Immature natural killer cell (primary cell): ENCODE measurements around the gene STUM. TPM values are rescaled to one million over a fixed set of nuclear protein-coding genes. Genes with fewer than 3 reads are reported as not detected.
A peak's percentile ranks its signal among the peaks of the same experiment; 100 is the strongest.
"Not testable (repeated sequence)": the region's sequence is repeated elsewhere in the genome, so short reads cannot be mapped to it uniquely, and the experiment has no call there.

ENCODE experiments used
- DNase-seq, 3 donors: peaks; one replicate each; pipeline ENCODE4 v3.0.0; 2022; ENCODE audit warnings: mixed read lengths in 1 of 3
- H3K27ac Mint-ChIP-seq, 6 donors: one replicate each; pipeline ENCODE4 v1.8.0; 2020; ENCODE audit warnings: mixed read lengths in 6 of 6, mild to moderate bottlenecking in 5 of 6, inconsistent platforms in 4 of 6, moderate library complexity in 3 of 6
- H3K27me3 Mint-ChIP-seq, 3 donors: one replicate each; pipeline ENCODE4 v1.8.0; 2020 to 2021; ENCODE audit warnings: low read depth in 3 of 3, mild to moderate bottlenecking in 3 of 3, mixed read lengths in 3 of 3, moderate library complexity in 3 of 3, inconsistent platforms in 1 of 3
- H3K36me3 Mint-ChIP-seq, 3 donors: one replicate each; pipeline ENCODE4 v1.8.0; 2020; ENCODE audit warnings: mixed read lengths in 3 of 3, inconsistent platforms in 2 of 3, mild to moderate bottlenecking in 2 of 3
- H3K4me1 Mint-ChIP-seq, 2 donors: one replicate each; pipeline ENCODE4 v1.8.0; 2020; ENCODE audit warnings: inconsistent platforms in 2 of 2, mild to moderate bottlenecking in 2 of 2, mixed read lengths in 2 of 2, moderate library complexity in 1 of 2
- H3K4me3 Mint-ChIP-seq, 5 donors: one replicate each; pipeline ENCODE4 v1.8.0; 2020; ENCODE audit warnings: mild to moderate bottlenecking in 5 of 5, mixed read lengths in 5 of 5, inconsistent platforms in 3 of 5, moderate library complexity in 3 of 5
- H3K9me3 Mint-ChIP-seq, 6 donors: one replicate each; pipeline ENCODE4 v1.8.0; 2020; ENCODE audit warnings: mild to moderate bottlenecking in 6 of 6, mixed read lengths in 6 of 6, inconsistent platforms in 4 of 6, moderate library complexity in 3 of 6
- polyA plus RNA-seq, 3 donors: library from polyadenylated mRNA; unstranded; fragments of 300-500 nt; fragmentation: Illumina TruSeq; gene quantifications; one replicate each; pipeline ENCODE4 v1.2.3, GENCODE V29; 2021

The STUM gene
- polyA plus RNA-seq: not detected

- Mint-ChIP-seq H3K9me3 (peaks cover 0 to 4% (median 0%) of the 10 kb centered on the region in 6 donors), H3K27ac (no peak within 1 kb of the TSS), H3K27me3 (peaks cover 17 to 28% (median 22%) of the 10 kb centered on the region in 3 donors), H3K36me3 (peaks cover 0 to 4% (median 0%) of the 10 kb centered on the region in 3 donors), H3K4me1 (peaks cover 13 to 15% of the 10 kb centered on the region in 2 donors), H3K4me3 (peak within 1 kb of the TSS; percentile 50 to 72 (median 68))
- peak in 1 of 3 donors; percentile 19 for DNase-seq
Observed at GRCh38 chr1:226548256-226549093, at the start of gene STUM. Gene STUM, plus strand, starts transcription at chr1:226548764. Its CDS starts 141 bp downstream, at chr1:226548905.

- DNase-seq, H3K27me3 Mint-ChIP-seq, H3K9me3 Mint-ChIP-seq, H3K36me3 Mint-ChIP-seq, H3K4me3 Mint-ChIP-seq, H3K27ac Mint-ChIP-seq, H3K4me1 Mint-ChIP-seq: not testable (repeated sequence)
Observed at GRCh38 chr1:226499699-226500098, 48.9 kb upstream of the STUM start.

GRCh38 chr1:226506021-226506420 is 42.5 kb upstream of the STUM start:
- Mint-ChIP-seq H3K4me3 (no peak overlapping the region), H3K9me3 (no peaks in the 10 kb centered on the region), H3K27ac (no peak overlapping the region), H3K4me1 (no peaks in the 10 kb centered on the region), H3K36me3 (peaks cover 0 to 3% (median 0%) of the 10 kb centered on the region in 3 donors), H3K27me3 (peaks cover 2 to 7% (median 7%) of the 10 kb centered on the region in 3 donors)
- no peak for DNase-seq

- Mint-ChIP-seq H3K4me1 (no peaks in the 10 kb centered on the region), H3K4me3 (no peak overlapping the region), H3K9me3 (no peaks in the 10 kb centered on the region), H3K36me3 (peaks cover 0 to 3% (median 0%) of the 10 kb centered on the region in 3 donors), H3K27ac (no peak overlapping the region), H3K27me3 (peaks cover 2 to 7% (median 7%) of the 10 kb centered on the region in 3 donors)
- no peak for DNase-seq
Observed at GRCh38 chr1:226506921-226507320, 41.6 kb upstream of the STUM start.

- Mint-ChIP-seq H3K27ac (no peak overlapping the region), H3K4me3 (no peak overlapping the region), H3K27me3 (peaks cover 3 to 6% (median 4%) of the 10 kb centered on the region in 3 donors), H3K9me3 (no peaks in the 10 kb centered on the region), H3K36me3 (peaks cover 0 to 3% (median 0%) of the 10 kb centered on the region in 3 donors), H3K4me1 (no peaks in the 10 kb centered on the region)
- DNase-seq: no peak
Observed at GRCh38 chr1:226510453-226510852, 38.1 kb upstream of the STUM start.

GRCh38 chr1:226511296-226511695 is 37.3 kb upstream of the STUM start:
- H3K9me3 Mint-ChIP-seq: no peaks in the 10 kb centered on the region
- H3K4me1 Mint-ChIP-seq: no peaks in the 10 kb centered on the region
- H3K27me3 Mint-ChIP-seq: peaks cover 1 to 6% (median 4%) of the 10 kb centered on the region in 3 donors
- peaks cover 0 to 3% (median 0%) of the 10 kb centered on the region in 3 donors for H3K36me3 Mint-ChIP-seq
- H3K4me3 Mint-ChIP-seq: no peak overlapping the region
- DNase-seq: no peak
- no peak overlapping the region for H3K27ac Mint-ChIP-seq

GRCh38 chr1:226512076-226512728 is 36.4 kb upstream of the STUM start:
- peaks cover 0 to 3% (median 0%) of the 10 kb centered on the region in 3 donors for H3K36me3 Mint-ChIP-seq
- H3K27ac Mint-ChIP-seq: no peak overlapping the region
- no peak overlapping the region for H3K4me3 Mint-ChIP-seq
- H3K9me3 Mint-ChIP-seq: no peaks in the 10 kb centered on the region
- no peaks in the 10 kb centered on the region for H3K4me1 Mint-ChIP-seq
- peaks cover 1 to 6% (median 2%) of the 10 kb centered on the region in 3 donors for H3K27me3 Mint-ChIP-seq
- DNase-seq: no peak

- no peak for DNase-seq
- no peaks in the 10 kb centered on the region for H3K36me3 Mint-ChIP-seq
- no peak overlapping the region for H3K4me3 Mint-ChIP-seq
- peaks cover 7 to 14% (median 11%) of the 10 kb centered on the region in 3 donors for H3K27me3 Mint-ChIP-seq
- H3K9me3 Mint-ChIP-seq: no peaks in the 10 kb centered on the region
- H3K27ac Mint-ChIP-seq: no peak overlapping the region
- H3K4me1 Mint-ChIP-seq: no peaks in the 10 kb centered on the region
Observed at GRCh38 chr1:226518375-226518774, 30.2 kb upstream of the STUM start.

- Mint-ChIP-seq H3K27me3 (peaks cover 5 to 13% (median 12%) of the 10 kb centered on the region in 3 donors), H3K4me1 (no peaks in the 10 kb centered on the region), H3K9me3 (no peaks in the 10 kb centered on the region), H3K27ac (no peak overlapping the region), H3K4me3 (no peak overlapping the region), H3K36me3 (no peaks in the 10 kb centered on the region)
- DNase-seq: no peak
Observed at GRCh38 chr1:226519135-226519534, 29.4 kb upstream of the STUM start.

- Mint-ChIP-seq H3K4me1 (no peaks in the 10 kb centered on the region), H3K27ac (no peak overlapping the region), H3K9me3 (no peaks in the 10 kb centered on the region), H3K27me3 (peaks cover 5 to 13% (median 12%) of the 10 kb centered on the region in 3 donors), H3K36me3 (no peaks in the 10 kb centered on the region), H3K4me3 (no peak overlapping the region)
- no peak for DNase-seq
Observed at GRCh38 chr1:226519716-226520598, 28.6 kb upstream of the STUM start.

GRCh38 chr1:226520640-226521355 is 27.8 kb upstream of the STUM start:
- Mint-ChIP-seq H3K4me3 (no peak overlapping the region), H3K4me1 (no peaks in the 10 kb centered on the region), H3K36me3 (no peaks in the 10 kb centered on the region), H3K9me3 (no peaks in the 10 kb centered on the region), H3K27ac (no peak overlapping the region), H3K27me3 (peaks cover 5 to 13% (median 12%) of the 10 kb centered on the region in 3 donors)
- no peak for DNase-seq

GRCh38 chr1:226523646-226524406 is 24.7 kb upstream of the STUM start:
- H3K4me3 Mint-ChIP-seq: no peak overlapping the region
- H3K27ac Mint-ChIP-seq: no peak overlapping the region
- H3K36me3 Mint-ChIP-seq: no peaks in the 10 kb centered on the region
- peaks cover 0 to 2% (median 0%) of the 10 kb centered on the region in 6 donors for H3K9me3 Mint-ChIP-seq
- peaks cover 2 to 16% (median 7%) of the 10 kb centered on the region in 3 donors for H3K27me3 Mint-ChIP-seq
- no peaks in the 10 kb centered on the region for H3K4me1 Mint-ChIP-seq
- DNase-seq: no peak
